Stomach (tissue), 4 donors: Measurements from ENCODE around the gene SIRT3.

Experiments
- EP300 ChIP-seq: sonication (generic); formaldehyde crosslinking; IDR thresholded peaks from one replicate; pipeline ENCODE4 v1.6.1; 2017; ENCODE audit warnings: antibody characterized with exemption
- POLR2A ChIP-seq, 4 donors: fragments of 450-650 bp; IDR thresholded peaks; one replicate each; pipeline ENCODE4 v1.6.1; 2016; ENCODE audit warnings: antibody characterized with exemption in 4 of 4, control low read depth in 2 of 4, mild to moderate bottlenecking in 1 of 4, moderate library complexity in 1 of 4
- POLR2AphosphoS5 ChIP-seq, 3 donors: sonication (generic); formaldehyde crosslinking; IDR thresholded peaks; one replicate each; pipeline ENCODE4 v1.6.1; 2016; ENCODE audit warnings: antibody characterized with exemption in 3 of 3
- TF ChIP-seq, protein P1 (sequence below), 7 experiments: fragments of 450-650 bp in 4 of 7; fragments of 200-600 bp in 3 of 7; sonication (generic) in 3 of 7; IDR thresholded peaks; one replicate each; pipeline ENCODE4 v1.5.1; 2016 to 2019; ENCODE audit warnings: antibody characterized with exemption in 7 of 7, control low read depth in 2 of 7, mild to moderate bottlenecking in 1 of 7

DNA sequence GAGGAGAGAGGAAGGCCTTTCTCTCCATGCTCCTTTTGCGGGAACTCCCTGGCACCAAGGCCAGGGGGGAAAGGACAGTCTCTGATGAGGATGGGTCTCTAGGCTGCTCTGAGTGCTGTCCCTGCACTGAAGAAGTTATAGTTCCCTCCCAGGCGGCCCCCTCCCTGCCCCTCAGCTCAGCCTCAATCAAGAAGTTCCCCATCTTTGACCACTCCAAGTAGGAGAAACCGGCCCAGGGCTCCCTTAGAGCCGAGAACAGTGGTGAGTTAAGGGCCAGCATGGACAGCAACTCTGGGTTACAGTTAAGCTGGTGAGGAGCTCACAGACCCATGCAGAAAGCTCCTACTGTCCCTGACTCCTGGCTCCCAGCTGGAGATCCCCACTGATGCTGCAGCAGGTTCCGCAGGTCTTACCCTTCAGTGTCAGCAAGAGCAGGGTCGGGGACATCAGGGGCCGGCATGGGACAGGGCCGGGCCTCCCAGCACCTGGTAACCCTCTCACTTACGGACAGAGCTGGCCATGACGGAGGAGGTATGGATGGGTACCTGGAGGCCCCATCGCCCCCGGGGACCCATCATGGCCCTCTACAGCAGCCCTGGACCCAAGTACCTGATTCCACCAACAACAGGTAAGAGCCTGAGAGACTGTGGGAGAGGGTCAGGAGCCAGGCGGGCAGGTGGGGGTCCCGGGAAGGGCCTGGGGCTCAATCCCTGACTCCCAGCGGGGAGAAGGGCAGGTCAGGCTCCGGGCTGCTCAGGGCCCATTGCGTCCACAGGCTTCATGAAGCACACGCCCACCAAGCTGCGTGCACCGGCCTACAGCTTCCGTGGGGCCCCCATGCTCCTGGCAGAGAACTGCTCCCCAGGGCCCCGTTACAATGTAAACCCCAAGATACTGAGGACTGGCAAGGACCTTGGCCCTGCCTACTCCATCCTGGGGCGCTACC is 39.1 kb downstream of the SIRT3 start:
- TF ChIP-seq, protein P1, sequence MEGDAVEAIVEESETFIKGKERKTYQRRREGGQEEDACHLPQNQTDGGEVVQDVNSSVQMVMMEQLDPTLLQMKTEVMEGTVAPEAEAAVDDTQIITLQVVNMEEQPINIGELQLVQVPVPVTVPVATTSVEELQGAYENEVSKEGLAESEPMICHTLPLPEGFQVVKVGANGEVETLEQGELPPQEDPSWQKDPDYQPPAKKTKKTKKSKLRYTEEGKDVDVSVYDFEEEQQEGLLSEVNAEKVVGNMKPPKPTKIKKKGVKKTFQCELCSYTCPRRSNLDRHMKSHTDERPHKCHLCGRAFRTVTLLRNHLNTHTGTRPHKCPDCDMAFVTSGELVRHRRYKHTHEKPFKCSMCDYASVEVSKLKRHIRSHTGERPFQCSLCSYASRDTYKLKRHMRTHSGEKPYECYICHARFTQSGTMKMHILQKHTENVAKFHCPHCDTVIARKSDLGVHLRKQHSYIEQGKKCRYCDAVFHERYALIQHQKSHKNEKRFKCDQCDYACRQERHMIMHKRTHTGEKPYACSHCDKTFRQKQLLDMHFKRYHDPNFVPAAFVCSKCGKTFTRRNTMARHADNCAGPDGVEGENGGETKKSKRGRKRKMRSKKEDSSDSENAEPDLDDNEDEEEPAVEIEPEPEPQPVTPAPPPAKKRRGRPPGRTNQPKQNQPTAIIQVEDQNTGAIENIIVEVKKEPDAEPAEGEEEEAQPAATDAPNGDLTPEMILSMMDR (IDR thresholded peaks at IDR 0.05) = no peak
- no peak for TF ChIP-seq POLR2AphosphoS5 (IDR thresholded peaks at IDR 0.05)
- no peak for TF ChIP-seq EP300
- TF ChIP-seq POLR2A (IDR thresholded peaks at IDR 0.05) = no peak
